ENCODE data around the gene CDK5R1.

GRCh38 chr17:32475258-32475657 lies 11.5 kb upstream of the CDK5R1 start:
- TF ChIP-seq, protein P1, sequence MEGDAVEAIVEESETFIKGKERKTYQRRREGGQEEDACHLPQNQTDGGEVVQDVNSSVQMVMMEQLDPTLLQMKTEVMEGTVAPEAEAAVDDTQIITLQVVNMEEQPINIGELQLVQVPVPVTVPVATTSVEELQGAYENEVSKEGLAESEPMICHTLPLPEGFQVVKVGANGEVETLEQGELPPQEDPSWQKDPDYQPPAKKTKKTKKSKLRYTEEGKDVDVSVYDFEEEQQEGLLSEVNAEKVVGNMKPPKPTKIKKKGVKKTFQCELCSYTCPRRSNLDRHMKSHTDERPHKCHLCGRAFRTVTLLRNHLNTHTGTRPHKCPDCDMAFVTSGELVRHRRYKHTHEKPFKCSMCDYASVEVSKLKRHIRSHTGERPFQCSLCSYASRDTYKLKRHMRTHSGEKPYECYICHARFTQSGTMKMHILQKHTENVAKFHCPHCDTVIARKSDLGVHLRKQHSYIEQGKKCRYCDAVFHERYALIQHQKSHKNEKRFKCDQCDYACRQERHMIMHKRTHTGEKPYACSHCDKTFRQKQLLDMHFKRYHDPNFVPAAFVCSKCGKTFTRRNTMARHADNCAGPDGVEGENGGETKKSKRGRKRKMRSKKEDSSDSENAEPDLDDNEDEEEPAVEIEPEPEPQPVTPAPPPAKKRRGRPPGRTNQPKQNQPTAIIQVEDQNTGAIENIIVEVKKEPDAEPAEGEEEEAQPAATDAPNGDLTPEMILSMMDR (conservative IDR thresholded peaks at IDR 0.05; ENCODE audit: low read length), result no peak
- no peak for TF ChIP-seq EZH2phosphoT487 (IDR thresholded peaks at IDR 0.05; ENCODE audit: borderline replicate concordance)
